Measurements from ENCODE around the gene TCHH.
A peak's percentile ranks its signal among the peaks of the same experiment; 100 is the strongest.

Gene TCHH

DNA sequence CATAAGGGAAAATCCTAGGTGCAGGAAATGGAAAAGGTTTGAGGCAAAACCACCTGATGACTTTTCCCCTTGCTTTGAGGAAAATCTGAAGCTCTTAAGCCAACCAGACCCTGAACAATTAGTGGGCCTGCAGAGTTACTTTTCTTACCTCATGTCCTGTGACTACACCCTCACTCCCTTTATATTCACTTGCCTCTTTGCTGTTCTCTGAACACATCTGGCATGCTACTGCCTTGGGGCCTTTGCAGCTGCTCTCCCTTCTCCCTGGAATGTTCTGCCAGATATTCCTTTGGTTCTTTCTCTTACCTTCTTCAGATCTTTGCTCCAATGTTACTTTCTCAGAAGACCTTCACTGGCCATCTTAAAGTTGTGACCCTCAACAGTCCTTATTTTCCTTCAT lies 22.0 kb upstream of the TCHH start:
- Mint-ChIP-seq H3K27me3 (peaks cover 58% of the 10 kb centered on the region), H3K4me1 (no peaks in the 10 kb centered on the region), H3K4me3 (no peak overlapping the region), H3K27ac (no peak overlapping the region), H3K9me3 (no peaks in the 10 kb centered on the region)
- DNase-seq = no peak
- no peak for ATAC-seq

- peaks cover 5% of the 10 kb centered on the region for H3K4me1 Mint-ChIP-seq
- H3K27me3 Mint-ChIP-seq = peaks cover 61% of the 10 kb centered on the region
- no peak overlapping the region for H3K27ac Mint-ChIP-seq
- peaks cover 0 to 6% of the 10 kb centered on the region in 2 donors for H3K9me3 Mint-ChIP-seq
- ATAC-seq (no peak), DNase-seq (no peak)
- no peak overlapping the region for H3K4me3 Mint-ChIP-seq
Measured at GRCh38 chr1:152130186-152130585, 14.9 kb upstream of the TCHH start.

DNA sequence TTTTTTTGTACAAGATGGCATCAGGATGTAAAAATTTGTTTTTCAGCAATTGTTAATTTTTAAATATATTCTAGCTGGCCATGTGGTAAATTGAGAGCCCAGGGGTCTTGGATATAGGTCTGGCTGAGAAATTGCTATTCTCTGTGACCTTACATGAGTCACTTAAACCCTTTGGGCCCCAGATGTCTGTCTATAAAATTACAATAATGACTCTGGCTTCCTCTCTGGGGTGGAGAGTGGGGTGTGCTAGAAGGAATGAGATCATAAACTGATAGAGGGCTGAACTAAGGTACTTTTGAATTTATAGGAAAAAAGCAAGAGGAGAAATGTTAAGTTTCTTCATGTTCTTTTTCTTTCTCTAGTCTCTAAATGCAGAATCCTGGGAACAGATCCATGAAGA lies 12.4 kb upstream of the TCHH start:
- no peak overlapping the region for H3K4me3 Mint-ChIP-seq
- ATAC-seq (no peak), DNase-seq (no peak)
- H3K27ac Mint-ChIP-seq = no peak overlapping the region
- peaks cover 54% of the 10 kb centered on the region for H3K27me3 Mint-ChIP-seq
- peaks cover 5% of the 10 kb centered on the region for H3K4me1 Mint-ChIP-seq
- peaks cover 0 to 6% of the 10 kb centered on the region in 2 donors for H3K9me3 Mint-ChIP-seq

GRCh38 chr1:152125834-152126443 lies 10.7 kb upstream of the TCHH start:
- no peak overlapping the region for H3K4me3 Mint-ChIP-seq

DNA sequence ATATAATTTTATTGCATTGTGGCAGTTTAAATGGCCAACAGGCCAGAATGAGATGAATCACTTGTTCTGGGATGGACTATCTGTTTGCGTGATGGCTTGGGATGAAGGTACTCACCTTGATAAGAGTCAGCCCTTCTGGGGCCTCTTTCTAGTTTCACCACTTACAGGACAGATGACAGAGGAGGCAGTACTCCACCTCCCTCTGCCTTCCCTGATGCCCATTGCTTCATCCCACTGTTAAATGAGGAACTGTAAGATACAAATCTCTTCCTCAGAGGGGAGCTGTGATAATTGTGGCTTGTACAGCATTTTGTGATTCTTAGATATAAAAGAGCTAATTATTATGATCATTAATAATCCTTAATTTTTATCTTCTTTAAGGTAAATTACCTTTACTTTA lies 3.7 kb upstream of the TCHH start:
- Mint-ChIP-seq H3K27me3 (peaks cover 52% of the 10 kb centered on the region), H3K27ac (no peak overlapping the region), H3K9me3 (no peaks in the 10 kb centered on the region), H3K4me1 (no peaks in the 10 kb centered on the region), H3K4me3 (no peak overlapping the region)
- DNase-seq = no peak
- no peak for ATAC-seq

More at GRCh38 chr1:152125834-152126443, 10.7 kb upstream of the TCHH start:
- ATAC-seq (no peak), DNase-seq (no peak)
- H3K27me3 Mint-ChIP-seq = peaks cover 60% of the 10 kb centered on the region
- H3K4me1 Mint-ChIP-seq = peaks cover 5% of the 10 kb centered on the region
- H3K27ac Mint-ChIP-seq = no peak overlapping the region
- H3K9me3 Mint-ChIP-seq = no peaks in the 10 kb centered on the region

DNA sequence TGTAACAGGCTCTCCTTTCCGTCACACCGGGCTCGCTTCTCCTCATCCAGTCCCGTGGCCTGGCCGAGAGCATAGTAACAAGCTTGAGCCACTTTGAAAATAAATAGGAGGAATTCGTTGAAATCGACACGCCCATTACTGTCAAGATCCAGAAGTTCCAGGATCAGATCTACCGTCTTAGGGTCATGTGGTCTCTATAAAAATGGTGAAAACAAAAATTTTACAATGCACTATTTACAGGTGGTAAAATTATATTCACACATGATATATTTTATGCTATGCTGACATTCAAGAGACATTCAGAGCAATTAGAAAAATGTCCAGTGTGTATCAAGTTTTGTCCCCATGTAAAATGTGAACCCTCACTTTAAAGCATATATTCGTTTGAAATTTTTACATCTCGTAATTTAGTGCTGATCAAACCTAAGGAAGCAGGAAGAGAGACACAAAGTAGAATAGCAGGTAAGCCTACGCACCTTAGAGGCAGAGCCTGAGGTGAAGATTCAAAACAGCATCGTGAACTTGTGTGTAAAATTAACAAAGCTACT lies 2.3 kb downstream of the TCHH start:
- H3K9me3 Mint-ChIP-seq = no peaks in the 10 kb centered on the region
- no peaks in the 10 kb centered on the region for H3K4me1 Mint-ChIP-seq
- no peak for ATAC-seq
- no peak overlapping the region for H3K4me3 Mint-ChIP-seq
- peaks cover 15% of the 10 kb centered on the region for H3K27me3 Mint-ChIP-seq
- no peak overlapping the region for H3K27ac Mint-ChIP-seq
- DNase-seq = no peak

DNA sequence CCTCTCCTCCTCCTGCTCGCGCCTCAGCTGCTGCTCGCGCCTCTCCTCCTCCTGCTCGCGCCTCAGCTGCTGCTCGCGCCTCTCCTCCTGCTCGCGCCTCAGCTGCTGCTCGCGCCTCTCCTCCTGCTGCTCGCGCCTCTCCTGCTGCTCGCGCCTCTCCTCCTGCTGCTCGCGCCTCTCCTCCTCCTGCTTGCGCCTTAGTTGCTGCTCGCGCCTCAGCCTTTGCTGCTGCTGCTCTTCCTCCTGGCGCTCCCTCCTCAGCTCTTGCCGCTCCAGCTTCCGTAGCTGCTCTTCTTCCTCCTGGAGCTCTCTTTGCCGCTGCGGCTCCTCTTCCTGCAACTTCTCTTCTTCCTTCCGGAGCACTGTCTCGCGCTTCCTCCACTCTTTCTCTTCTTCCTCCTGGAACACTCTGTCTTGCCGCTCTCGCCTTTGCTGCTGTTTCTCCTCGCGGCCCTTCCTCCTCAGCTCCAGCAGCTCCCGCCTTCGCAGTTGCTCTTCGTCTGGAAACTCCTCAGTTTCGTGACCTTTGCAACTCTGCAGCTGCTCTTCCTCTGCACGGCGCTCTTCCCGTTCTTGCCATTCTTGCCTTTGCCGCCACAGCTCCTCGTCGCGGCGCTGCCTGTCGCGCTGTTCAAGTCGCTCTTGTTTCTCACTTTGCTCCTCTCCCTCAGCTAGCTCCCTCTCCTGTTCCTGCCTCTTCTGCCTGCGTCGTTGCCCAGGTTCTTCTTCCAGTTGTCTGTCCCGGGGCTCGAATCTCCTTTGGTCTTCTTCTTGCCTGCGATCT lies 3.0 kb downstream of the TCHH start:
- no peak for ATAC-seq
- H3K27me3 Mint-ChIP-seq = peaks cover 12% of the 10 kb centered on the region
- no peak overlapping the region for H3K27ac Mint-ChIP-seq
- no peaks in the 10 kb centered on the region for H3K4me1 Mint-ChIP-seq
- no peak overlapping the region for H3K4me3 Mint-ChIP-seq
- no peaks in the 10 kb centered on the region for H3K9me3 Mint-ChIP-seq
- DNase-seq = peak in 1 of 2 donors; percentile 13

GRCh38 chr1:152111515-152111968 lies 3.7 kb downstream of the TCHH start:
- peak; percentile 58 for ATAC-seq
- peak in 1 of 2 donors; percentile 41 for DNase-seq
- Mint-ChIP-seq H3K4me1 (no peaks in the 10 kb centered on the region), H3K4me3 (no peak overlapping the region), H3K27me3 (peaks cover 5% of the 10 kb centered on the region), H3K27ac (no peak overlapping the region), H3K9me3 (no peaks in the 10 kb centered on the region)

GRCh38 chr1:152110860-152111514 lies 4.3 kb downstream of the TCHH start:
- DNase-seq (peak; percentile 42 to 44), ATAC-seq (peak; percentile 76)
- Mint-ChIP-seq H3K4me3 (no peak overlapping the region), H3K4me1 (no peaks in the 10 kb centered on the region), H3K9me3 (no peaks in the 10 kb centered on the region), H3K27me3 (no peaks in the 10 kb centered on the region), H3K27ac (no peak overlapping the region)

- DNase-seq = peak; percentile 17 to 28
- Mint-ChIP-seq H3K27ac (no peak overlapping the region), H3K4me3 (no peak overlapping the region), H3K4me1 (no peaks in the 10 kb centered on the region), H3K27me3 (no peaks in the 10 kb centered on the region), H3K9me3 (no peaks in the 10 kb centered on the region)
- ATAC-seq = peak; percentile 74
Measured at GRCh38 chr1:152110365-152110859, 4.8 kb downstream of the TCHH start.

- H3K9me3 Mint-ChIP-seq = no peaks in the 10 kb centered on the region
- no peak overlapping the region for H3K27ac Mint-ChIP-seq
- no peaks in the 10 kb centered on the region for H3K27me3 Mint-ChIP-seq
- no peaks in the 10 kb centered on the region for H3K4me1 Mint-ChIP-seq
- H3K4me3 Mint-ChIP-seq = no peak overlapping the region
- ATAC-seq = no peak
- no peak for DNase-seq
Measured at GRCh38 chr1:152109998-152110294, 5.3 kb downstream of the TCHH start.

- peak in 1 of 2 donors; percentile 2 for DNase-seq
- no peaks in the 10 kb centered on the region for H3K4me1 Mint-ChIP-seq
- no peaks in the 10 kb centered on the region for H3K9me3 Mint-ChIP-seq
- H3K27ac Mint-ChIP-seq = no peak overlapping the region
- no peak for ATAC-seq
- H3K27me3 Mint-ChIP-seq = no peaks in the 10 kb centered on the region
- H3K4me3 Mint-ChIP-seq = no peak overlapping the region
Measured at GRCh38 chr1:152109231-152109997, 5.8 kb downstream of the TCHH start.

GRCh38 chr1:152108882-152109222 lies 6.4 kb downstream of the TCHH start:
- ATAC-seq = no peak
- Mint-ChIP-seq H3K4me1 (no peaks in the 10 kb centered on the region), H3K27me3 (peaks cover 2% of the 10 kb centered on the region), H3K27ac (no peak overlapping the region), H3K4me3 (no peak overlapping the region), H3K9me3 (no peaks in the 10 kb centered on the region)
- no peak for DNase-seq

DNA sequence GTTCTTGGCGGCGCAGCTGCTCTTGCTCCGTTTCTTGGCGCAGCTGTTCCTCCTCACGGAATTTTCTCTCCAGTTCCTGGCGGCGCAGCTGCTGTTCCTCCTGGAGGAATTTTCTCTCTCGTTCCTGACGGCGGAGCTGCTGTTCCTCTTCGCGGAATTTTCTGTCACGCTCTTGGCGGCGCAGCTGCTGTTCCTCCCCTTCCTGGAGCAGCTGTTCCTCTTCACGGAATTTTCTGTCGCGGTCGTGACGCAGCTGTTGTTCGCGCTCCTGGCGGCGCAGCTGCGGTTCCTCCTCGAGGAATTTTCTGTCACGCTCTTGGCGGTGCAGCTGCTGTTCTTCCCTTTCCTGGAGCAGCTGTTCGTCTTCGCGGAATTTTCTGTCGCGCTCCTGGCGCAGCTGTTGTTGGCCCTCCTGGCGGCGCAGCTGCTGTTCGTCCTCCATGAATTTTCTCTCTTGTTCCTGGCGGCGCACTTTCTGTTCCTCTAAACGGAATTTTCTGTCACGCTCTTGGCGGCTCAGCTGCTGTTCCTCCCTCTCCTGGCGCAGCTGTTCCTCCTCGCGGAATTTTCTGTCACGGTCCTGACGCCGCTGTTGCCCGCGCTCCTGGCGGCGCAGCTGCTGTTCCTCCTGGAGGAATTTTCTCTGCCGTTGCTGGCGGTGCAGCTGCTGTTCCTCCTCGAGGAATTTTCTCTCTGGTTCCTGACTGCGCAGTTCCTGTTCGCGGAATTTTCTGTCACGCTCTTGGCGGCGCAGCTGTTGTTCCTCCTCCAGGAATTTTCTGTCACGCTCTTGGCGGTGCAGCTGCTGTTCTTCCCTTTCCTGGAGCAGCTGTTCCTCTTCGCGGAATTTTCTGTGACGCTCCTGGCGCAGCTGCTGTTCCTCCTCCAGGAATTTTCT lies 7.0 kb downstream of the TCHH start:
- no peaks in the 10 kb centered on the region for H3K9me3 Mint-ChIP-seq
- DNase-seq (no peak), ATAC-seq (no peak)
- no peaks in the 10 kb centered on the region for H3K4me1 Mint-ChIP-seq
- peak overlapping the region in 1 of 2 donors; percentile 9 for H3K27ac Mint-ChIP-seq
- H3K27me3 Mint-ChIP-seq = peaks cover 8% of the 10 kb centered on the region
- H3K4me3 Mint-ChIP-seq = no peak overlapping the region
